HG02884 (cell line): Measurements from ENCODE around the gene DOC2B.
"Not testable (repeated sequence)": the region's sequence is repeated elsewhere in the genome, so short reads cannot be mapped to it uniquely, and the experiment has no call there.

Source experiments
- ATAC-seq: cut with Tn5 transposase; IDR thresholded peaks from one replicate; pipeline ENCODE4 v1.9.1; 2021; ENCODE audit warnings: mild to moderate bottlenecking, moderate library complexity; ENCODE audit not compliant: unreplicated experiment

Gene DOC2B

DNA sequence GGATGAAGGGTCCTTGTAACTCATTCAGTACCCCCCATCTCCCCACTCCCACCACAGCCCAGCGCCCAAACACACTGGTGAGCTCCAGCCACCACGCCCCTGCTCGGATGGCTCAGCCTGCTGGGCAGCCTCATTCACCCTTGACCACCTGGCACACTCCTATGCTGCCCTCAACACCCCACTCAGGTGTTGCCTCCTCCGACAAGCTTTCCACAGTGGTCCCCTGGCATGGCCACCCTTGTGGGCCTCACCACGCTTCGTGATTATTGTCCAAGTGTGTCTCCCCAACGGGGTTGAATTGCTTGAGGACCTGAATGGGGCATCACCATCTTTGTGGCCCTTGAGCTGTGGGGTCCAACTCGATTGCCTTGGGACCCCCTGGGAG is 12.0 kb upstream of the DOC2B start:
- no peak for ATAC-seq

DNA sequence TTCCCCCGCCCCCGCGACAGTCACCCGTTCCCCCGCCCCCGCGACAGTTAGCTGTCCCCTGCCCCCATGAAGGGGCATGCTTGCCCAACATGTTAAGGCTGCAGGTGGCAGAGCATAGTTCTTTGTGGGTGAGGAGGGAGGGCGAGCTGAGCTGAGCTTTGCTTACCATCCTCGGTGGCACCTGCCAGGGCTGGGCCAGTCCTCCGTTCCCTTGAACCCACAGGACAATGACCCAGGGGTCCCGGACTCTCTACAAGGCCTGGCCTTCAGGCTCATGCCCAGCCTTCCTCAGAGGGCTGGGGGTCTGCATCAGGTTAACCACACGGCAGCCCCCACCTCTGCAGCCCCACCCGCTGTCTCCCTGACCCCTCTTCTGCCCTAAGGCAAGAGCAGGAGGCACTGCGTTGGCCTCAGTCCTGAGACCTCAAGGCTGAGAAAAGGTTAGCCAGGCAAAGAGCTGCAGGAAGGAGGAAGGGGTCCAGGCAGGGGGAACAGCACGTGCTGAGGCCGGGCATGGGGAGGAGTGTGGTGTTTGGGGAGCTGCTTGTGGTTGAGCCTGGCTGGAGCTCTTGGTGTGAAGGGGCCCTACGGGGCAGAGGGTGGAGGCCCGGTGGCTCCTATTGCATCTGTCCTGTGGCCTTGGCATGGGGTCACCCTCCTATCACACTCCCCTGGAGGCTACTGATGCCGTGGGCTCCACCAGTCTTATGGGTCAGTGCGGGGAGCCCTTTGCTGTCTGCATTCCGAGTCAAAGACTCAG is 11.4 kb upstream of the DOC2B start:
- no peak for ATAC-seq

DNA sequence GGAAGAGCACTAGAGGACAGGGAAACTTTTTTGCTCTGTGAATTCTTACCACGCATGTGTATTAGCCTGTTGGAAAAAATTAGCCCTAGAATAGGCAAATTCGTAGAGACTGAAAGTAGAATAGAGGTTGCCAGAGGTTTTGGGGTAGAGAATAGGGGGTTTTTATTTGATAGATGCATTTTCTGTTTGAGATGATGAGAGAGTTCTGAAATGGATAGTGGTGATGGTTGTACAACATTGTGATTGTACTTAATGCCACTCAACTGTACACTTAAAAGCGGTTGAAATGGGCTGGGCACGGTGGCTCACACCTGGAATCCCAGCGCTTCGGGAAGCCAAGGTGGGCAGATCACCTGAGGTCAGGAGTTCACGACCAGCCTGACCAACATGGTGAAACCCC is 8.0 kb upstream of the DOC2B start:
- no peak for ATAC-seq

DNA sequence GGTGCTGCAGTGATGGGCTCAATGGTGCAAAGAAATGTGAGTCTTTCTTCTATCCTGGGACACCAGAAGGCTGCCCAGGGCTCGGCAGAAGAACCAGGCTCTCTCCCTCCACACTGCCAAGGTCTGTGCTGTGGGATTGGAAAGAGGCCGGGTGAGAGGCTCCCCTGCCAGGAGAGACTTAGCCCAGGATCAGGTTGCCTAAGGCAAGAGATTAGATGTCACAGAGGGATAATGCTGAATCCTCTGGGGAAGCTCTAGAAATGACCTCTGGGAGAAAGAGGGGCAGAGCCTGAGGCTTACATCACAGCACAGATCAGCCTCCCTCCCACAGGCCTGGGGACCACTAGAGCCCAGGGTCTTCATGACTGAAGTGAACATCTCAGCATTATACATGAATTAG is 5.7 kb upstream of the DOC2B start:
- ATAC-seq = no peak

DNA sequence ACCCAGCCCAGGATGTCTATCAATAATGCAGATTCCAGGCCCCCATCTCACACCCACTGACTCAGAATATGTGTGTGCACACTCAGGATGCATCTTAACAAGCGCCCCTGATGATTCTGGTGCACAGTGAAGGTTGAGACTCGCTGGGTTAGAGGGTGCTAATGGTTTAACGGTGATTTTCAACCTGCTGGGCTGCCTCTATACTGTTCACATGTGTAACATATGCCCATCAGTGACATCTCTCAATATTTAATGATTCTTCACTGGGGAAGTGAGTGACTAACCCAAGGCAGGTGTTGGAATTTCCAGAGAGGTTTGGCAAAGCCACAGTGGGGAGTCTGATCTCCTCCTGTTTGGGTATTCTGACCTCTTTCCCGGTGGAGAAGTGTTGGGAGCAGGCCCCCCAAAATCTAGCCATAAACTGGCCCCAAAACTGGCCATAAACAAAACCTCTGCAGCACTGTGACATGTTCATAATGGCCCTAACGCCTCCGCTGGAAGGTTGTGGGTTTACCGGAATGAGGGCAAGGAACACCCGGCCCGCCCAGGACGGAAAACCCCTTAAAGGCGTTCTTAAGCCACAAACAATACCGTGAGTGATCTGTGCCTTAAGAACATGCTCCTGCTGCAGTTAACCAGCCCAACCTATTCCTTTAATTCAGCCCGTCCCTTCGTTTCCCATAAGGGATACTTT is 4.1 kb upstream of the DOC2B start:
- ATAC-seq = no peak

DNA sequence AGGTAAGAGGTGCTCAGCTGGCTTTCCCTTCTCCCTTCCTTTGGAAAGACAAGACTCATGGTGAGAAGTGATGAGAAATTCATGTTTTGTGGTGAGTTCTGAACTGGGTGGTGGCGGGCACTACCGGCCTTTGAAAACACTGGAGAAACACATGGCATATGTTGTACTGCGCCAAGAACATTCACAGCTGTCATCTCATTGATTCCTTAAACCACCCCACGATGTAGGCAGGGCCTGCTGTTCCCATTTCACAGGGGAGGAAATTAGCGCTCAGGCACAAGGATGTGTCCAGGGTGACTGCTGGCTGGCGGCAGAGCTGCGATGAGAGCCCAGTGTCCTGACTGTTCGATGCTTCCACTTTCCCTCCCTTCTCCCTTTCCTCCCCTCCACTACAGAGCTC is 1.6 kb upstream of the DOC2B start:
- ATAC-seq = no peak

DNA sequence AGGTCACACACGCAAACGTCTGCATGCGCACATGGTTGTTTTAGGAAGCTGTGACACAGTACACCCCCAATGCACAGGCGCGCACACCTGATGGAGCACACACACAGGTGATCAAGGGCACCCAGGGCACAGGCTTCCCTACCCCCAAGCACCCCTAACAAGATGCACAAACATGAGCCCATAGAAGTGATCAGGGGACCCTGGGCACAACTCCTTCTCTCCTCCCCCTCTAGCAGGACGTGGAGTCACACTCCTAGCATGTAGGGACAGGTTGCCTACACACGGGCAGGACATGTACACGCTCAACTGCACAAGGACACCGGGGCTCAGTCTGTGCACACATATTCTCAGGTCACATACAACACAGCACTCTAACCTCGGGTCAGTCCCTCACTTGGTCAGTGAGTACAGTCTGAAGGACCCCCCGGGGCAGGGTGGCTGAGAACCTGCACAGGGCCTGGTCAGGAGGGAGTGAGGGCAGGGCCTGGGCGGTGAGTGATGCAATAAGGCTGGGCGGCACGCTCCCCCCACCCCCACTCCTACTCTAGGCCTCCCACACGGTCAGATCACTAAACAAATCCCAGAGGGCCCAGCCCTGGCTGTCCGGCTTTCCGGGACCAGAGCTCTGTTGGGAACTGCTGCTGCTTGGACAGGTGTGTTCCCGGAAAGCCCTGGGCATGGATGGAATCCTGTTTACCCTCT is 751 bp upstream of the DOC2B start:
- no peak for ATAC-seq

DNA sequence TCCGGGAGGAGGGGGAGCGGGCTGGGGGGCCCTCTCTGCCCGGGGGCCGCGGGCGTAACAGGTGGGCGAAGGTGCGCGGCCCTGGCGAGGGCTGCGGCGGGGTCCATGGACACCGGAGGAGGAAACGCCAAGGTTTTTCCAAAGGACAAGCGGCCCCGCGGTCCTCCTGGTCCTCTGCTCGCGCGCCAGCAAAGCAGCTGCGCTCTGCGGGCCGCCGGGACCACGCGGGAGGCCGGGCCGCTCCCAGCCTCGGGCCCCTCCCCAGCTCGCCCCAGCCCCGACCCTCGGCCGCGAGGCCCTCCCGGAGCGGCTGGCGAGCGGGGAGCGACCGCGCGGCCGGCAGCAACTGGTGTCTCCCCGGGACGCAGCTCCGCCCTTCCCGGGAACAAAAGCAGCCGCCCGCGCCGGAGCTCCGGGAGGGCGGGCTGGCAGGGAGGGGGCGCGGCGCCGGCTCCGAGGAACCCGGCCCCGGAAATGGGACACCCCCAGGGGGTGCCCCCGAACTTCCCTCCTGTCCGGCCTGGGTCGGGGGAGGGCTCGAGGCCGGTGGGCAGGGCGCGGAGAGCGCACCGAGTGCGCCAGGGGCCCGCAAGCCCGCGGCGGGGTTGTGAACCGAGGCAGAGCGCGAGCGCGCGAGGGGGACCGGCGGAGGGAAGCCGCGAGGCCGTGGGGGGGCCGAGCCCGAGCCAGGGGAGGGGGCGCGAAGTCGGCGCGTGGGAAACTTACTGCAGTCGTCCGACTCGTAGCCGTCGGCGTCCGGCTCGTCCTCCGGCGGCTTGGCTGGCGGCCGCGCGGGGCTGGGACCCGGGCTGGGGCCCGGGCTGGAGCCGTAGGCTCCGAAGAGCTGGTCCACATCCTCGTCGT is 837 bp downstream of the DOC2B start:
- ATAC-seq = no peak

DNA sequence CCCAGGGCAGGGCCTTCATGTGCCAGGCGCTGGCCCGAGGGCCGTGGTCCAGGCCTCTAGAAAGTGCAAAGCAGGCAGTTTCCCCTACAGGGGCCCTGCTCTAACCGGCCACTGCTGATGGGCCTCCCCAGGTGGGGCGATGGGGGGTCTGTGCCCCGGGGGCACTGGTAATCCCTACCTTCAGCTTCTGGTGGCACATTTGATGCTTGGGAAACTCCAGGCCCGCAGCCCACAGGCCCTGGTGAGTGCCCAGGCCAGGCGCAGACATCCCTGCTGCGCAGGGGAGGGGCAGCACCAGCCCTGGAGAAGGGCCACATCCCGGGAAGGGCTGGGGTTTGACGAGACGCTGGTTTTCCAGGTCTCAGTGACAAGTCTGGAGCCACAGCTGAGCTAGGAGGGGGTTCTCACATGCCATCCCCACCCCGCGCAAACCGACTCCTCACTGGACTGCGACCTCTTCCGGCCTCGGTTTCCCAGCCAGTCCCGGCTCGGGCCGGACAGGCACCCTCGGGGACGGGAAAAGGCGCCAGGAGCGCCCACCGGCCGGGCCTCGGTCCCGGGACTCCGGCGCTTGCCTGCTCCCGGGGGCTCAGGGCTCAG is 1.6 kb downstream of the DOC2B start:
- no peak for ATAC-seq

DNA sequence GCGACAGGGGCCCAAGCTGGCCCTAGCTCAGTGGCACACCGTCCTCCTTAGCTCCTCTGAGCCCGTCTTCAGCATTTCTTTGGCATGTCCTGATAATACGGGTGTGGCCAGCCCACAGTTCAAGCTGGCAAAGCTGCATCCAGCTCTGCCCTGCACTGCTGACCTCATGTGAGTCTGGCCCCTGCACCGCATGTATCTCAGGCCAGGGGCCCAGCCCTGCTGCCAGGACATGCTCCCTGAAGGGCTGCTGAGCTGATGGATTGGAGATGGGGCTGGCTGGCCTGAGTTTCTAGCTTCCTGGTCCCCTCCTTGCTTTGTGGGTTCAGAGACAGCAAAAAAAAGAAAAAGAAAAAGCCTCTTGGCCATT is 2.4 kb downstream of the DOC2B start:
- no peak for ATAC-seq

DNA sequence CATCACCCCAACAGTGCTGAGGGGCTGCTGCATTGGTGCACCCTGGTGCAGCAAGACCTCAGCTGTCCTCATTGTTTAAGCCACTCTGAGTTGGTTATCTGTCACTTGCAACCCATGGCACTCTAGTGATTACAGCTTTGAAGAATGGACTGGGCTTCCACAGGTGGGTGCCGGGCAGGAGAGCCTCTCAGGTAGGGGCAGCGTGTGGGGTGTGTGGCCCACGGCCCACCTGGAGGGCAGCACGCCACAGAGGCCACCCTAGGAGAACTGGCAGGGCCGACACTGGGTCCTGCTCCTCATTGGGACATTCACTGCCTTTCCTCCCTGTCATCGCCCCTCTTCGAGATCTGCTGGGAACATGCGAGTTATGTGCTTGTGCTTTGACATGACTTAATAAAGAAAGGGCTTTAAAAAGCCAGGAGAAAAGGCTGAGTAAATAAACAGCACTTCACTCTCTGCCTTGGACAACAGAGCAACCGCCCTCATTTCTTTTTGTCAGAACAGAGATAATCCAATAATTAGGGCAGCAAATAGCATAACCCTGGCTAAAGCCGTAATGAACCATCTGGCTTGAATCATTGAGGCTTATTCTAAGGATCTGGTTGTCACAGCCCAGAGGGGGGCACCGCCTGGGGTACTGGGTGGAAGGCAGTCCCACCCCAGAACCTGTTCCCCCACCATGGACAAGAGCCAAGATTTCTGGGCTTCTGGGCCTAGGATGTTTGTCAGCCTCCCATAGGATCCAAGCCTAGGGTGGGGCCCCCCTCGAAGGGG is 3.0 kb downstream of the DOC2B start:
- no peak for ATAC-seq

DNA sequence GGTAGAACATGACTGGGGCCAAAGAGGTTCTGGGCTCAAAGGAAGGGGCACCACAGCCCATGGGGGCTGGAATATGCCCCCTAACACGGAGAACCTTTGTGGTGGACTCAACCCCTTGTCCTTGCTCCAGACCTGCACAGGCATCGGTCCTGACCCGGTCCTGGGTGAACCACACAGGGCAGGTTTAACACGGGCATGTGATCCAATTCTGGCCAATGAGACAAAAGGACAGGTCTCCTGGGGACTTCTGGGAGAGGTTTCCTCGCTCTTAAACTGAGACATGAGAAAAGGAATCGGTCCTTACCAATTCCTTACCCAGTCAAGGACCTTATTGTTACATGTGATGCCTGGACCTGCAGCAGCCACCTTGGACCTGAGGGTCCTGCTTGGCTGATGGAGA is 3.7 kb downstream of the DOC2B start:
- no peak for ATAC-seq

DNA sequence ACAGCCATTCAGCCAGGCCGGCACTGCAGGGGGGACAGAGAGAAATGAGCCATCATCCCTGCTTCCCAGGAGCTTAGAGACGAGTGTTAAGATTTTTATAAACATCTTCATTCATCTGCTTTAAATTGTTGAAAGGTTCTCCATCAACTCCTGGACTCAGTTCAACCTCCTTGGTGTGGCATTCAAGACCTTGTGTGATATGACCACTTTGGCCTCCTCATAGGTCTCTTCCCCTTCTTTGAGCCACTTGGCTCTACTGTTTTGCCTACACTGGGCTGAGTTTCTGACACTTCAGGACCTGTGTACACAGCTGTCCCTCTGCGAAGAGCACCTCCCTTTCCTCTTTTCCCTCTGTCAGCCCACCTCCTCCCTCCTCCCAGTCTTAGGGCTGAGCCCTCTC is 4.3 kb downstream of the DOC2B start:
- ATAC-seq = no peak

DNA sequence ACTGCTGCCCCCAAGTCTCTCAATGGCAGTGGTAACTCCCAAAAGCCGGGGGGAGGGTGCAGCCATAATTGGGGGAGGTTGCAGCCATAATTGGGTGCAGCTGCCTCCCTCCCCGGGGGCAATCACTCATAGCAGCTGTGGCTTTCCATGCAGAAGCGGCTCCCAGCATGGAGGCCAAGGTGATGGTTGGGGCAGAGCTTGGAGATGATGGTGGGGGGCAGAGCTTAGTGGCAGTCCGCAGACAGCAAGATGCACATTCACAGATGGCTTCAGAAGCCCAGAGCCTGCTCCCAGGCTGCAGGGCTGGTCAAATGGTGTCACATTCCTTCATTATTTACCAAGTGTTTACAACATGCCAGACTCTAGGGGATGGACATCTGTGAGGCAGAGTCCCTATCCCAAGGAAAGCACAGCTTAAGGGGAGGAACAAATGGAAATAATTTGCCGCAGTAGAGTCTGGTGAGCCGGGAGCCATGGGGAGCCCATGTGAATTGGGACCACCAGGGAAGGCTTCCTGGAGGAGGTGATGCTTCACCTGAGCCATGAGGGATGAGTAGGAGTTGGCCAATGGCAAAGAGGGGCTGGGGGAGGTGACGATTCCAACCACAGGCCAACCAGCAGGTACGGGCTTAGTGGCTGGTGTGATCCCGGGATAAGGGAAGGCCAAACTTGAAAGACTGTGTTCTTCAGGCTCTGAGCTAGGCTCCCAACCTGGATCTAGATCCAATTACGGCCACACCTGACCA is 8.1 kb downstream of the DOC2B start:
- ATAC-seq = no peak

DNA sequence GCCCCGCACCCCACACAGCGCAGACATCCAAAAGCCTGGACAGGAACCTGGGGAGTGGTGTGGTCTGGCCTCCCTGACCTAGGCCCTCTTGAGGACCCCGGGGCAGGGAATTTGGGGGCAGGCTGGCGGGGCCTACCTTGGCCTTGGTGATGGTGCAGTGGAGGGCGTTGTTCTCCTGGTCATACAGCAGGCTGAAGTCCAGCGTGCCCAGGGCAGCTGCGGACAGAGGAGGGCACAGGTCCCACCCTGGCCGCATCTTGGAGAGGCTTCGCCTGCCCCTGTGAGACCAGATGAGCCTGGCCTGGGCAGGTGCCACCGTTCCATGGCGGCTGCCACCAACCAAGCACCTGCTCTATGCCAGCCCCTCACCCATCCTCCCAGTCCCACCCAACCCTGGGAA is 9.0 kb downstream of the DOC2B start:
- no peak for ATAC-seq

DNA sequence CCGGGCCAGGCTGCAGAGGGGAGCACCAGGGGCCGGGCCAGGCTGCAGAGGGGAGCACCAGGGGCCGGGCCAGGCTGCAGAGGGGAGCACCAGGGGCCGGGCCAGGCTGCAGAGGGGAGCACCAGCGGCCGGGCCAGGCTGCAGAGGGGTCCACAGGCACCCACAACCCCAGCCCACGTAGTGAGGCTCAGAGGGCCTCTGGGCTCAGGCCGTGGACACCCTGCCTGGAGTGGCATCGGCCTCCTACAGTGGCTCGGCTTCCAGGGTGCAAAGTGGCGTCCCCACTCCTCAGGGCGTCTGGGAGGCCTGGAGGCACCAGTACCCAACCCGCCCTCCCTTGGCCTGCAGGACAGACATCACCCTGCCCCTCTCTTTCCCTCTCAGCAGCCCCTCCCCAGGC is 9.6 kb downstream of the DOC2B start:
- ATAC-seq = no peak

DNA sequence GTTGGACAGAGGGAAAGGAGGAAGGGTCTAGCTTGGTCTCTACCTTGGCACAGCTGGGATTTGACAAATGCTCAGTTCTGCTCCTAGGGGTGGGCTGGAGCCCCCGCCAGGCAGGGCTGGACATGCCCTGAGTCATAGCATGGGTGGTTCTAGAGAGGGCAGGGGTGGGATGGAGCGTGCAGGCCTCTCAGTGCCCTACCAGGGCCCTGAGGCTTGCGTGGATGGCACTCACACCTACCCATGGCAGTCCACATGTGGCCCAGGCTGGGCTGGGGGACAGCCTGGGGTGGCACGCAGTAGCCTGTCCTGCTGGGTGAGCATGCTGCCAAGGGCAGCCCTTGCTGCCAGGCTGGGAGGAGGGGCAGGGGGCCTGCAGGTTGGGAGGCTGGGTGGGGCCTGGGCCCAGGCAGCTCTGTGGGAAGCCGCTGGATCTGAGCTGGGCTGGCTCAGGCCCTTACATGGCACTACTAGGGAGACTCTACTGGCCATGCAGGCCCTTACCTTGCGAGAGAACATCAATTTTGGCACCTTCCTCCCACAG is 11.2 kb downstream of the DOC2B start:
- no peak for ATAC-seq

DNA sequence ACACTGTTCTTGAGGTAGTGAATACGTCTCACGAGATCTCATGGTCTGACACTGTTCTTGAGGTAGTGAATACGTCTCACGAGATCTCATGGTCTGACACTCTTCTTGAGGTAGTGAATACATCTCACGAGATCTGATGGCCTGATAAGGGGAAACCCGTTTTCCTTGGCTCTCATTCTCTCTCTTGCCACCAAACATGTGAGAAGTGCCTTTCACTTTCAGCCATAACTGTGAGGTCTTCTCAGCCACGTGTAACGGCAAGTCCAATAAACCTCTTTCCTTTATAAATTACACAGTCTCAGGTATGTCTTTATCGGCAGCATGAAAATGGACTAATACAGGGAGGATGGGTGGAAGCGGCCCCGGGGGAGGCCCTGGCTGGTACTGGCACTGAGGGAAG is 12.8 kb downstream of the DOC2B start:
- ATAC-seq = not testable (repeated sequence)

DNA sequence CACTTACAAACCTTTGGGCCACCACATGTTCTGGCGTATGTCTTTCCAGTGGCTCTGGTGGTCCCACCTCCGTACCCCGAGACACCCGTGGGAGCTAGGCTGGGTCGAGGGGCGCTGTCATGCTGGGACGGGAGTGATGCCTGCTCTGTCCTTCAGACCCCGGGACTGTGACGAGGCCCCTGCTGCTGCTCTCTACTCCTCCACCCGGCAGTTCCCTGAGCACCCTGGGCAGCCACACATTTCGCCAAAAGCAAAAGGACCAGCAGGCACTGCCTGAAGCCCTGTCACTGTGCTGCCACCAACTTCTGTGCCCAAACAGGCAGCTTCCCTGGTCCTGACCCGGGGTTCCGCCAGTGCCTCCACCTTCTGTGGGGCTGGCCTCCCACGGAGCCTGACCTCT is 15.5 kb downstream of the DOC2B start:
- ATAC-seq = no peak
